ENCODE data around the gene ASCC1.
"Not testable (repeated sequence)": the region's sequence is repeated elsewhere in the genome, so short reads cannot be mapped to it uniquely, and the experiment has no call there.

Gene ASCC1

GRCh38 chr10:72215611-72216549 lies at the start of gene ASCC1, which contains the start of gene ANAPC16:
Gene ASCC1 (minus strand): TSS chr10:72216276. CDS start chr10:72213298, 2,978 bp downstream.
Gene ANAPC16 (plus strand): TSS chr10:72216012. CDS start chr10:72223915, 7,903 bp downstream.
- peak; percentile 93 for DNase-seq (ENCODE audit: low spot score)

- DNase-seq (ENCODE audit: low spot score), result no peak
Observed at GRCh38 chr10:72265508-72265907, 49.4 kb upstream of the ASCC1 start.

GRCh38 chr10:72264536-72264935 lies 48.5 kb upstream of the ASCC1 start:
- no peak for DNase-seq (ENCODE audit: low spot score)

- DNase-seq (ENCODE audit: low spot score), result no peak
Observed at GRCh38 chr10:72263613-72264241, 47.7 kb upstream of the ASCC1 start.

GRCh38 chr10:72261784-72262404 lies 45.8 kb upstream of the ASCC1 start:
- no peak for DNase-seq (ENCODE audit: low spot score)

GRCh38 chr10:72260976-72261783 lies 45.1 kb upstream of the ASCC1 start:
- DNase-seq (ENCODE audit: low spot score), result peak; percentile 46

- DNase-seq (ENCODE audit: low spot score), result peak; percentile 75
Observed at GRCh38 chr10:72260239-72260975, 44.3 kb upstream of the ASCC1 start.

GRCh38 chr10:72259491-72260238 lies 43.6 kb upstream of the ASCC1 start:
- no peak for DNase-seq (ENCODE audit: low spot score)

GRCh38 chr10:72258617-72259016 lies 42.5 kb upstream of the ASCC1 start:
- peak; percentile 45 for DNase-seq (ENCODE audit: low spot score)

- DNase-seq (ENCODE audit: low spot score), result no peak
Observed at GRCh38 chr10:72257051-72257892, 41.2 kb upstream of the ASCC1 start.

GRCh38 chr10:72255977-72256729 lies 40.1 kb upstream of the ASCC1 start:
- no peak for DNase-seq (ENCODE audit: low spot score)

GRCh38 chr10:72254813-72255568 lies 38.9 kb upstream of the ASCC1 start:
- no peak for DNase-seq (ENCODE audit: low spot score)

GRCh38 chr10:72253578-72253977 lies 37.5 kb upstream of the ASCC1 start:
- DNase-seq (ENCODE audit: low spot score), result no peak

GRCh38 chr10:72252972-72253371 lies 36.9 kb upstream of the ASCC1 start:
- no peak for DNase-seq (ENCODE audit: low spot score)

GRCh38 chr10:72251635-72252034 lies 35.6 kb upstream of the ASCC1 start:
- no peak for DNase-seq (ENCODE audit: low spot score)

GRCh38 chr10:72250666-72251065 lies 34.6 kb upstream of the ASCC1 start:
- no peak for DNase-seq (ENCODE audit: low spot score)

- DNase-seq (ENCODE audit: low spot score), result not testable (repeated sequence)
Observed at GRCh38 chr10:72249176-72249862, 33.2 kb upstream of the ASCC1 start.
